ENCODE data around the gene NRCAM.
A peak's percentile ranks its signal among the peaks of the same experiment; 100 is the strongest.
"Not testable (repeated sequence)": the region's sequence is repeated elsewhere in the genome, so short reads cannot be mapped to it uniquely, and the experiment has no call there.

The NRCAM gene

GRCh38 chr7:108396080-108396479, 60.2 kb downstream of the NRCAM start:
- no peak for DNase-seq (ENCODE audit: low spot score)

- DNase-seq (ENCODE audit: low spot score), result no peak
These were observed 60.8 kb downstream of the NRCAM start for GRCh38 chr7:108395426-108395825.

- not testable (repeated sequence) for DNase-seq (ENCODE audit: low spot score)
These were observed 63.1 kb downstream of the NRCAM start for GRCh38 chr7:108393097-108393496.

- DNase-seq (ENCODE audit: low spot score), result not testable (repeated sequence)
These were observed 68.5 kb downstream of the NRCAM start for GRCh38 chr7:108387686-108388085.

GRCh38 chr7:108385834-108386422, 70.3 kb downstream of the NRCAM start:
- no peak for DNase-seq (ENCODE audit: low spot score)

GRCh38 chr7:108384716-108385483, 71.3 kb downstream of the NRCAM start:
- no peak for DNase-seq (ENCODE audit: low spot score)

- DNase-seq (ENCODE audit: low spot score), result no peak
These were observed 73.3 kb downstream of the NRCAM start for GRCh38 chr7:108382932-108383331.

- DNase-seq (ENCODE audit: low spot score), result no peak
These were observed 75.7 kb downstream of the NRCAM start for GRCh38 chr7:108380517-108380916.

- no peak for DNase-seq (ENCODE audit: low spot score)
These were observed 80.0 kb downstream of the NRCAM start for GRCh38 chr7:108376206-108376605.

GRCh38 chr7:108375668-108376067, 80.6 kb downstream of the NRCAM start:
- no peak for DNase-seq (ENCODE audit: low spot score)

GRCh38 chr7:108374899-108375298, 81.3 kb downstream of the NRCAM start:
- DNase-seq (ENCODE audit: low spot score), result no peak

GRCh38 chr7:108372618-108373017, 83.6 kb downstream of the NRCAM start:
- no peak for DNase-seq (ENCODE audit: low spot score)

GRCh38 chr7:108370616-108371015, 85.6 kb downstream of the NRCAM start:
- DNase-seq (ENCODE audit: low spot score), result no peak

- DNase-seq (ENCODE audit: low spot score), result no peak
These were observed 87.8 kb downstream of the NRCAM start for GRCh38 chr7:108368466-108368865.

GRCh38 chr7:108367946-108368345, 88.3 kb downstream of the NRCAM start:
- no peak for DNase-seq (ENCODE audit: low spot score)

GRCh38 chr7:108367314-108367713, 88.9 kb downstream of the NRCAM start:
- no peak for DNase-seq (ENCODE audit: low spot score)

- DNase-seq (ENCODE audit: low spot score), result no peak
These were observed 92.6 kb downstream of the NRCAM start for GRCh38 chr7:108363659-108364058.

GRCh38 chr7:108360058-108360800, 96.0 kb downstream of the NRCAM start:
- DNase-seq (ENCODE audit: low spot score), result no peak

- DNase-seq (ENCODE audit: low spot score), result peak; percentile 60
These were observed 97.7 kb downstream of the NRCAM start for GRCh38 chr7:108358553-108358952.

- no peak for DNase-seq (ENCODE audit: low spot score)
These were observed 104.5 kb downstream of the NRCAM start for GRCh38 chr7:108351729-108352131.

GRCh38 chr7:108348913-108349312, 107.3 kb downstream of the NRCAM start:
- peak; percentile 47 for DNase-seq (ENCODE audit: low spot score)

- DNase-seq (ENCODE audit: low spot score), result peak; percentile 80
These were observed 108.6 kb downstream of the NRCAM start for GRCh38 chr7:108347616-108348015.

GRCh38 chr7:108345710-108346336, 110.4 kb downstream of the NRCAM start:
- DNase-seq (ENCODE audit: low spot score), result no peak
